ENCODE measurements around the gene SLC1A3.

The SLC1A3 gene

DNA sequence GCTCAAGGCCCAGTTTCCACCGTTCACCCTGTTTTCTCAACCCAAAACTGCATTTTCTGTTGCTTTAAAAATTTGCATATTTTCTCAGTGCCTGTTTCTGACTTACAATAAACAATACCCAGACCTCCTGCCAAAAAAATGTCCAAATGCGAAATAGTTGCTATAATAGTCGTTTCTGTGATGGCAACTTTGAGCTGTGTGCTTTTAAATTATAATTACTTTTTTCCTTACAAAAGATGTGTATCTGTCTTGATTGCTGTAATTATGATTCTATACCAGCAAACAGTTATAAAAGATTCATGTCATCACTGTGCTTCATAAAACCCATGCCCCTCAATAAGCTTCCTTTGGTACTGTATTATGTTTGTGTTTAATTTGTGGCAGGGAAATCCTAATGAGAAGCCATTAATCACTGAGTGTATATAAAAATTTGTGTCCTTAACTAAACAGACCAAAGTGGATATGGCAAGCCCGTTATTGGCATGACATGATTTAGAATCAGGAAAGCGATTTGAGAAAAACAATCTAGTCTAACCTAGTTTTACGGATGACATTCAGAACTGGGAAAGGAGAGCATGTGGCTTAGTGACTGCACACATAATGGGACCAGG lies 5.4 kb upstream of the SLC1A3 start:
- DNase-seq, result no peak

GRCh38 chr5:36602704-36603321 lies 3.6 kb upstream of the SLC1A3 start:
- DNase-seq, result no peak

DNA sequence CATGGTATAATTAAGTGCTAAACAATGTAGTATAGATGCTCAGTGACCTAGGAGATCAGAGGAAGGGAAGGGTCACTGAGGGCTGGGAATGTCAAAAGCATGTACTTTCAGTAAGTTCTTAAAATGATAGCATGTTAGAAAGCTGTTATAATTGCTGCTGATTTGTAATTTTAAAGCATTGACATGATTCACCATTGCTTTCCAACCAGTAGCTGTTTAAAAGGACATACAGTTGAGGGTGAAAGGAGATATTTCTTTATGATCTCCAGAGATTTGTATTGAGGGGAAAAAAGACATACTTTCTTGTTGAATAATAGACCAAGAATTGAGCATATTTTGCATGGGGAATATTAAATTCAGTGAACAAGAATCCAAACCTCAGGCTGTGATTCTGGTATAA lies 1.2 kb upstream of the SLC1A3 start:
- DNase-seq, result no peak

DNA sequence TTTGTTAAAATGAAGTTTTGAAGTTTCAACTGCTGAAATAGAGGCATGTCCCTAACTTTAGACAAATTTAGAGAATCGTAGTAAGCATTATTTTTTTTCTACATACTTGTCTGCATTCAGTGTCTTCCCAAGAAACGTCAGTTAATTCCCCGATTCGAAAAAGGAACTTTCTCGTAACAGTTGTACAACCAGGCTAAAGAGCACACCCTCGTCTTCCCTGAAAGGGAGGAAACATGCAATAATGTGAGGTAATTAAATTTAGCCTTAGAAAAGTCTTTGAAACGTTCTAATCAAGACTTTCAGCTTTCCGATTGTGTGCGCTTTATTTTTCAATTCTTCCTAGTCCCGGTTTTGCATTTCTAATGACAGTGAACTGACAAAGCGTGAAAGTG lies 374 bp upstream of the SLC1A3 start:
- DNase-seq, result no peak

DNA sequence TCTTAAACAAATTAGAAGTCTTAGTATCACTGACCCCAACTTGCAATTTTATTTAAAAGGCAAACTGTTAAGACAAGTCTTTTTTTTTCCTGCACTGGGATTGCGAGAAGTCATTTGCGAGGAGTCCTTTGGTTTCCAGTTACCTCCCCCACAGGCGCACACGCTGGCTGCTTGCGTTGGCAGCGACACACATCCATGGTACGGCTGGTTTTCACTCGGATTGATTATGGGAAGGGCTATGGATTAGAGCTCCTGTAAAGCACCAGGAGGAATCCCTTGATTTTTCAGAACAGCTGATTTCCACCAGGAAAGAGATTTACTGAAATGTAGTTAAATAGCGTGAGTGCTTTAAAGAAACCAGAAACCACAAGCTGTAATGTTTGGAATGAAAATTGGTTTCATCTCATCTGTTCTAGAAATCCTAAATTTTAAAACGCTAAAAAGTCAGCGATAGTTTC lies 737 bp downstream of the SLC1A3 start:
- DNase-seq, result no peak

GRCh38 chr5:36607838-36608783 lies 1.7 kb downstream of the SLC1A3 start:
- no peak for DNase-seq

- no peak for DNase-seq
Observed at GRCh38 chr5:36610621-36611020, 4.2 kb downstream of the SLC1A3 start.

GRCh38 chr5:36611520-36612274 lies 5.3 kb downstream of the SLC1A3 start:
- DNase-seq, result no peak

DNA sequence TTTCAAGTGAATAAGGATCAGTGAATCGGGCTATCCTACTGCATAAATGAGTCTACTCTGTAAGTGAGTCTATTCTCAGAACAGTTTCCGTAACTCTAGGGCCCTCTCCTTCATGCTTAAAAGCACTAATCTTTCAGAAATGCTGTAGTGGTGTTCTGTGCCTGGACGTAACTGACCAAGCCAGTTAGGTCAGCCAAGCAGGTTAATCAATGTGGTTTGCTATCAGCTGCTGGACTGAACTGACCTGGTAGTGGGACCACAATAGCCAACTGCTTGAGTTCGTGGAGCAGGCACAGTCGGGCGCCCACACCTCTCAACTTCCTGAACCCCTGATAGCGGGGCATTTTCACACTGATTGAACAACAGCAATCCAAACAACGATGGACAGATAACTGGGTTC lies 6.8 kb downstream of the SLC1A3 start:
- DNase-seq, result no peak

DNA sequence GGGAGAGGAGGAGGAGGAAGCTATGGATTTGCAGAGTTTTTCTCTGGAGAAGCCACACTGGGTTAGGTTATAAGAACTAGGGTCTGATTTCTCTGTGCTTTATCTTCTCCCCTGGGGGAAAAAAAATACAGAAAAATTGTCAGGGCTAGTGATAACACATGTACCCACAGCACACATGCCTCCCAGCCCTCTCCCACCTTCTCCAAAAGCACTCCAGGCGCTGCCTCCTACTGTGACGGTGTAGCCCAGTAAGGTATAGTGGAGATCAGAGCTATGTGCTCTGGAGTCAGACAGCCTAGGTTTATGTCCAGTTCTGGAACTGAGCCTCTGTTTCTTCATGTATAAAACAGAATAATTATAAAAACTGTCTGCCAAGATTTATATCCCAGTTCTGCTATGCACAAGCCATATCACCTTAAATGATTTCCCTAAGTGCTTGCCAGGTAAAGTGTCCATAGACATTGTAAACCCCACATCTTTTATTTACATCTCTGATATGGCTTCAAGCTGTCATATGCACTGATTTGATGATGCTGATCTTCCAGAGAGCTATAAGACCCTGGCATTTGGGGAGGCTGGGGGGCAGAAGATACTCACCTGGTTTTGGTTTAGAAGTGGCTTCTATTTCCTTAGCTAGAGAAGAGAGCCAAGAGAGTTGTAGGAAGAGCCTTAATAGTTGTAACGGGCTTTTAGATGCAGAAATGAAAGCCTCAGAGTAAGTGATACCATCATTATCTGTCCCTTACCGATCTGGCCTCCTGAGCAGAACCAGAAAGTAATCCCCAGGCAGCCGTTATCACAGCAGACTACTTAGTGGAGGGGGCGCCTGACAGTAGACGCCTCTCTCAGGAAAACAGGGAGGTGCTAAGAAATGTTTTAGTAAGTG lies 7.6 kb downstream of the SLC1A3 start:
- DNase-seq, result no peak

GRCh38 chr5:36614657-36615308 lies 8.4 kb downstream of the SLC1A3 start:
- no peak for DNase-seq

GRCh38 chr5:36619012-36619635 lies 12.7 kb downstream of the SLC1A3 start:
- no peak for DNase-seq

GRCh38 chr5:36621985-36622384 lies 15.6 kb downstream of the SLC1A3 start:
- no peak for DNase-seq

DNA sequence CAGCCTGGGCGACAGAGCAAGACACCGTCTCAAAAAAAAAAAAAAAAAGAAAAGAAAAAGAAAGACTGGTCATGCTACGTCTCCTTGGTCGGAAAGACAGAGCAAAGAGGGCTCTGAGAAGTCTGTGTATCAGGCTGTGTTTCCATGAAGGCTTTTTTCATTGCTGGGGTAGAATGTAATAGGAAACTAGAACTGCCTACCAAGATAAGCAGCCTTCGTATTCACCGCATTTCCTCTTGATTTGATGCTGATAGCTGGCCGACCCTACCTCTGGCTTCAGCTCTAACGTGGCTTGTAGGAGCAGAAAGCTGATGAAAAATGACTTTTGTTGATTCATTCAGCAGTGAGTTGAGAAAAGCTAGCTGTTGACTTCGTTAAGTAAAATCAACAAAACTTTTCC lies 17.4 kb downstream of the SLC1A3 start:
- DNase-seq, result no peak

DNA sequence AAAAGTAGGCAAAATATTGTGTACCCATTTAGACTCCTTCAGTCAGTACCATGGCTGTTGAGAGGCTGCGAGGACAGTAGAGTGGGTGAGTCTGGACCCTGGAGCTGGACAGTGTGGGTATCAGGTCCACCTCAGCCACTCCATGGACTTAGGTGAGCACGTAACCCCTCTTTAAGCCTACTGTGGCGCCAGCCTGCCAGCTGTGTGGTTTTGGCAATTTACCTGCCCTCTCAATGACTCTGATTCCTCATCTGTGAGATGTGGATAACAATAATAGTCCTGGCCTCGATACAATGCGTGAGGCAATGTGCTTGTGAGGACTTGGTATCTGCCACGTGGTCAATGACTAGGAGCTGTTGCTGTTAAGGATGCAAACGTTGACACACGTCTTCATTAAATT lies 17.9 kb downstream of the SLC1A3 start:
- no peak for DNase-seq

GRCh38 chr5:36628695-36629094 lies 22.3 kb downstream of the SLC1A3 start:
- DNase-seq, result no peak

DNA sequence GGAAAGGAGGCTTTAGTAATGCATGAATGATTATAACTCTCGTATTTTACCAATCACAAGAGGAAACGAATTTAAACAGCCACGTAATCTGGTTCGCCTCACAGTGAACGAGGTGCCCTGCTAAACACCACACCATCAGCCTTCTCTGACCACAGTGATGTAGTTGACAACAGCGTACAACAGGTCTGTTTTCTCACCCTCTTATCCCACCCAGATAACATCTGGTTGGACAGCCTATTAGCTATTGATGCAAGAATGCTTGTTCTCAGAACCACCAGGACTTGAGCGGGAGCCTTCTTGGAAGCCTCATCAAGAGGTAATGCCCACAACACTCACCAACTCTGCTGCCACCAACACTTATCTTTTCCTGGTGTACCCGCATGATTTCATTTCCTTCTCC lies 23.3 kb downstream of the SLC1A3 start:
- DNase-seq, result no peak

GRCh38 chr5:36630201-36631145 lies 24.1 kb downstream of the SLC1A3 start:
- DNase-seq, result no peak

- DNase-seq, result no peak
Observed at GRCh38 chr5:36631154-36631553, 24.7 kb downstream of the SLC1A3 start.

All from stimulated activated naive CD4-positive, alpha-beta T cell treated with Interleukin-2 at 50 U/mL for 16 hours (primary cell).